ENCODE measurements around the gene ASMTL. TPM values are rescaled to one million over a fixed set of nuclear protein-coding genes. Genes with fewer than 3 reads are reported as not detected.
"Not testable (repeated sequence)": the region's sequence is repeated elsewhere in the genome, so short reads cannot be mapped to it uniquely, and the experiment has no call there.

The ASMTL gene
- total and polyA plus RNA-seq, 2 donors (not counting 1 experiment from before 2014, with no cell fraction given): 12.9 to 19.8 TPM

GRCh38 chrX:1447969-1448572 is 4.6 kb downstream of the ASMTL start:
- H3K4me2 ChIP-seq (ENCODE audit: extremely low read depth, insufficient read depth, low read length); H3K4me1 ChIP-seq (ENCODE audit: control insufficient read depth, extremely low read depth, insufficient read depth, low read length); H3K9ac ChIP-seq (ENCODE audit: insufficient read depth, low read length); H3K9me3 ChIP-seq (ENCODE audit: control insufficient read depth, insufficient read depth, low read depth, low read length); H3K27ac ChIP-seq (ENCODE audit: insufficient read depth, low read length); H3K4me3 ChIP-seq (replicated peaks in 1 of 4; ENCODE audit: control extremely low read depth in 1 of 4, insufficient read depth in 1 of 4, low read depth in 3 of 4, low read length in 4 of 4); H4K20me1 ChIP-seq (ENCODE audit: control insufficient read depth, extremely low read depth, insufficient read depth, low read length); H3K27me3 ChIP-seq (ENCODE audit: control insufficient read depth, insufficient read depth, low read length); DNase-seq (ENCODE audit: low read depth in 2 of 2); H3K36me3 ChIP-seq (ENCODE audit: control insufficient read depth, insufficient read depth, low read length); H2AFZ ChIP-seq (ENCODE audit: low read length): not testable (repeated sequence)
- peaks cover 22% of the 10 kb centered on the region for H3K79me2 ChIP-seq (ENCODE audit: control insufficient read depth, insufficient read depth, low read length)

GRCh38 chrX:1446984-1447968 is 5.4 kb downstream of the ASMTL start:
- H4K20me1 ChIP-seq (ENCODE audit: control insufficient read depth, extremely low read depth, insufficient read depth, low read length); H3K27me3 ChIP-seq (ENCODE audit: control insufficient read depth, insufficient read depth, low read length); H3K9ac ChIP-seq (ENCODE audit: insufficient read depth, low read length); DNase-seq (ENCODE audit: low read depth in 2 of 2); H3K4me1 ChIP-seq (ENCODE audit: control insufficient read depth, extremely low read depth, insufficient read depth, low read length); H3K27ac ChIP-seq (ENCODE audit: insufficient read depth, low read length); H3K4me2 ChIP-seq (ENCODE audit: extremely low read depth, insufficient read depth, low read length); H2AFZ ChIP-seq (ENCODE audit: low read length); H3K9me3 ChIP-seq (ENCODE audit: control insufficient read depth, insufficient read depth, low read depth, low read length); H3K4me3 ChIP-seq (replicated peaks in 1 of 4; ENCODE audit: control extremely low read depth in 1 of 4, insufficient read depth in 1 of 4, low read depth in 3 of 4, low read length in 4 of 4); H3K36me3 ChIP-seq (ENCODE audit: control insufficient read depth, insufficient read depth, low read length): not testable (repeated sequence)
- H3K79me2 ChIP-seq (ENCODE audit: control insufficient read depth, insufficient read depth, low read length): peaks cover 22% of the 10 kb centered on the region

GRCh38 chrX:1444561-1445500 is 7.9 kb downstream of the ASMTL start:
- H3K79me2 ChIP-seq (ENCODE audit: control insufficient read depth, insufficient read depth, low read length): peaks cover 10% of the 10 kb centered on the region

More at GRCh38 chrX:1444561-1445500, 7.9 kb downstream of the ASMTL start:
- Histone ChIP-seq H2AFZ (ENCODE audit: low read length) (no peak overlapping the region), H3K9me3 (ENCODE audit: control insufficient read depth, insufficient read depth, low read depth, low read length) (no peaks in the 10 kb centered on the region), H3K27me3 (ENCODE audit: control insufficient read depth, insufficient read depth, low read length) (no peaks in the 10 kb centered on the region), H4K20me1 (ENCODE audit: control insufficient read depth, extremely low read depth, insufficient read depth, low read length) (no peaks in the 10 kb centered on the region), H3K27ac (ENCODE audit: insufficient read depth, low read length) (no peak overlapping the region), H3K36me3 (ENCODE audit: control insufficient read depth, insufficient read depth, low read length) (no peaks in the 10 kb centered on the region), H3K4me2 (ENCODE audit: extremely low read depth, insufficient read depth, low read length) (no peak overlapping the region), H3K4me1 (ENCODE audit: control insufficient read depth, extremely low read depth, insufficient read depth, low read length) (no peaks in the 10 kb centered on the region), H3K9ac (ENCODE audit: insufficient read depth, low read length) (no peak overlapping the region), H3K4me3 (replicated peaks in 1 of 4; ENCODE audit: control extremely low read depth in 1 of 4, insufficient read depth in 1 of 4, low read depth in 3 of 4, low read length in 4 of 4) (no peak overlapping the region)
- no peak for DNase-seq (ENCODE audit: low read depth in 2 of 2)
- TF ChIP-seq, protein P1, sequence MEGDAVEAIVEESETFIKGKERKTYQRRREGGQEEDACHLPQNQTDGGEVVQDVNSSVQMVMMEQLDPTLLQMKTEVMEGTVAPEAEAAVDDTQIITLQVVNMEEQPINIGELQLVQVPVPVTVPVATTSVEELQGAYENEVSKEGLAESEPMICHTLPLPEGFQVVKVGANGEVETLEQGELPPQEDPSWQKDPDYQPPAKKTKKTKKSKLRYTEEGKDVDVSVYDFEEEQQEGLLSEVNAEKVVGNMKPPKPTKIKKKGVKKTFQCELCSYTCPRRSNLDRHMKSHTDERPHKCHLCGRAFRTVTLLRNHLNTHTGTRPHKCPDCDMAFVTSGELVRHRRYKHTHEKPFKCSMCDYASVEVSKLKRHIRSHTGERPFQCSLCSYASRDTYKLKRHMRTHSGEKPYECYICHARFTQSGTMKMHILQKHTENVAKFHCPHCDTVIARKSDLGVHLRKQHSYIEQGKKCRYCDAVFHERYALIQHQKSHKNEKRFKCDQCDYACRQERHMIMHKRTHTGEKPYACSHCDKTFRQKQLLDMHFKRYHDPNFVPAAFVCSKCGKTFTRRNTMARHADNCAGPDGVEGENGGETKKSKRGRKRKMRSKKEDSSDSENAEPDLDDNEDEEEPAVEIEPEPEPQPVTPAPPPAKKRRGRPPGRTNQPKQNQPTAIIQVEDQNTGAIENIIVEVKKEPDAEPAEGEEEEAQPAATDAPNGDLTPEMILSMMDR (conservative IDR thresholded peaks at IDR 0.05 in 1 of 2, IDR thresholded peaks at IDR 0.05 in 1 of 2; ENCODE audit: low read depth in 1 of 2, low read length in 2 of 2): no peak
- no peak for TF ChIP-seq EZH2 (IDR thresholded peaks at IDR 0.05; ENCODE audit: low read length, missing control alignments)

All from fibroblast of lung (primary cell).